Right atrium auricular region (tissue), 2 donors: ENCODE data around the gene RPL29. TPM values are rescaled to one million over a fixed set of nuclear protein-coding genes. Genes with fewer than 3 reads are reported as not detected.
A peak's percentile ranks its signal among the peaks of the same experiment; 100 is the strongest.

Source experiments
- DNase-seq: peaks from one replicate; pipeline ENCODE4 v3.0.0-alpha.2; 2019; ENCODE audit warnings: low spot score
- H3K27ac ChIP-seq, 2 donors: fragments of 200-600 bp; sonication (generic); 1 replicate in 1 of 2; 2 replicates in 1 of 2; pipeline ENCODE4 v1.5.1; 2016 to 2019
- H3K27me3 ChIP-seq, 2 donors: fragments of 200-600 bp; sonication (generic); one replicate each; pipeline versions ENCODE4 v1.5.1 to v1.6.0; 2017 to 2019
- H3K36me3 ChIP-seq: fragments of 200-600 bp; sonication (generic); one replicate; pipeline ENCODE4 v1.5.1; 2016
- H3K4me1 ChIP-seq, 2 donors: fragments of 200-600 bp; sonication (generic); one replicate each; pipeline versions ENCODE4 v1.5.1 to v1.6.0; 2017 to 2019
- H3K4me3 ChIP-seq, 2 donors: fragments of 200-600 bp; sonication (generic); 1 replicate in 1 of 2; 2 replicates in 1 of 2; pipeline ENCODE4 v1.5.1; 2017 to 2019; ENCODE audit warnings: mild to moderate bottlenecking in 1 of 2, moderate library complexity in 1 of 2
- H3K9me3 ChIP-seq, 2 donors: fragments of 200-600 bp; sonication (generic); one replicate each; pipeline ENCODE4 v1.5.1; 2019
- total RNA-seq, 2 donors: library from RNA; depleted of rRNA; stranded (reverse); fragments of >200 nt; gene quantifications; one replicate each; pipeline ENCODE4 v1.1.0, GENCODE V29; 2016
- TF ChIP-seq, protein P1 (sequence below), 2 donors: fragments of 200-600 bp; sonication (generic); IDR thresholded peaks; one replicate each; pipeline ENCODE4 v1.5.1; 2019; ENCODE audit warnings: antibody characterized with exemption in 2 of 2

RPL29 gene
- total RNA-seq, 2 donors from 2014 or later = 658 to 1,017 TPM

DNA sequence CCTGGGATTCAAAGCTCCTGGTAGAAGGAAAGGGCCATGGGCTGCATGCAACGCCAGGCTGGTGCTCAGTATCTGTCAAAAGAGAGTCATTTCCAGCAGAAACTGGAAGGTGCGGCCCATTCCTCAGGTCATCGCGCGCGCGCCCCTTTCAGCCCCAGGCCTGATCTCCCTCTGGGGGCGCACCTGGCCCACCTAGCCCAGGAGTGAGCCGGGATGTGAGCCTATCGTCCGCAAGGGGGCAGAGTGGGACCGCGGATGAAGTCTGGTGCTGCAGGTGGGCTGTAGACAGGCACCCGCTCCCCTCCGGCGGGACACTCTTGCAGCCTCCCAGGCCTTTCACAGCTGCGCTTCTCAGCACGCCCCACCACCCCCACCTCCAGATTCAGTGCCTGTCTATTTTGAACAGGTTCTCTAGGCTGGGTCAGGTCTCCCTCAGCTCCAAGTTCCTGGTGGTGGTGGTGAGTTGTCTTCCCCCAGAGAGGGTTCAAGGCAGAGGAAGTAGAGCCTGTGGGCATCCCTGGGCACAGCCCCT, 5.8 kb upstream of the RPL29 start:
- Histone ChIP-seq H3K27me3 (no peaks in the 10 kb centered on the region), H3K9me3 (no peaks in the 10 kb centered on the region), H3K4me3 (no peak overlapping the region), H3K4me1 (peaks cover 0 to 35% of the 10 kb centered on the region in 2 donors), H3K27ac (no peak overlapping the region), H3K36me3 (no peaks in the 10 kb centered on the region)
- TF ChIP-seq, protein P1, sequence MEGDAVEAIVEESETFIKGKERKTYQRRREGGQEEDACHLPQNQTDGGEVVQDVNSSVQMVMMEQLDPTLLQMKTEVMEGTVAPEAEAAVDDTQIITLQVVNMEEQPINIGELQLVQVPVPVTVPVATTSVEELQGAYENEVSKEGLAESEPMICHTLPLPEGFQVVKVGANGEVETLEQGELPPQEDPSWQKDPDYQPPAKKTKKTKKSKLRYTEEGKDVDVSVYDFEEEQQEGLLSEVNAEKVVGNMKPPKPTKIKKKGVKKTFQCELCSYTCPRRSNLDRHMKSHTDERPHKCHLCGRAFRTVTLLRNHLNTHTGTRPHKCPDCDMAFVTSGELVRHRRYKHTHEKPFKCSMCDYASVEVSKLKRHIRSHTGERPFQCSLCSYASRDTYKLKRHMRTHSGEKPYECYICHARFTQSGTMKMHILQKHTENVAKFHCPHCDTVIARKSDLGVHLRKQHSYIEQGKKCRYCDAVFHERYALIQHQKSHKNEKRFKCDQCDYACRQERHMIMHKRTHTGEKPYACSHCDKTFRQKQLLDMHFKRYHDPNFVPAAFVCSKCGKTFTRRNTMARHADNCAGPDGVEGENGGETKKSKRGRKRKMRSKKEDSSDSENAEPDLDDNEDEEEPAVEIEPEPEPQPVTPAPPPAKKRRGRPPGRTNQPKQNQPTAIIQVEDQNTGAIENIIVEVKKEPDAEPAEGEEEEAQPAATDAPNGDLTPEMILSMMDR (IDR thresholded peaks at IDR 0.05) = peak; percentile 85 to 95
- peak; percentile 81 for DNase-seq

DNA sequence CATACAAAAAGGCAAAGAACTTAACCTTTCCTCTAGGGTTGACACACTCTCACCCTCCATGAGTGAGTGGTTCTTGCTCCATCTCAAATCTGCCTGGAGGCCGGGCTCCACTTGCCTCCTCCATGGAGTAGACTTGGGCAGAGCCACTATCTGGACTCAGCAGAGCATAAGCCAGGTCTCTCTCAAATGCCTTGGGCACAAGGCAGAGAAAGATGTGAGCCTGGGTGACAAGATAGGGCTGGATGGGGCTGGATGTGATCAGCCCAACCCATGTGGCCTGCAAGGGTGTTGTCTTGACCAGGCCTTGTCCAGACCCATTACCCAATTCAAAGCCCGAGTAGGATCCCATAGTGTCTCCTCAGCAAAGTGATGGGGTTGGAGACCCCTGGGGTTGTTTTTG, 4.2 kb upstream of the RPL29 start:
- no peak overlapping the region for H3K4me3 ChIP-seq
- TF ChIP-seq, protein P1 (IDR thresholded peaks at IDR 0.05) = no peak
- no peaks in the 10 kb centered on the region for H3K9me3 ChIP-seq
- DNase-seq = no peak
- H3K27ac ChIP-seq = no peak overlapping the region
- peaks cover 0 to 25% of the 10 kb centered on the region in 2 donors for H3K4me1 ChIP-seq
- H3K36me3 ChIP-seq = peaks cover under 1% of the 10 kb centered on the region
- H3K27me3 ChIP-seq = no peaks in the 10 kb centered on the region

DNA sequence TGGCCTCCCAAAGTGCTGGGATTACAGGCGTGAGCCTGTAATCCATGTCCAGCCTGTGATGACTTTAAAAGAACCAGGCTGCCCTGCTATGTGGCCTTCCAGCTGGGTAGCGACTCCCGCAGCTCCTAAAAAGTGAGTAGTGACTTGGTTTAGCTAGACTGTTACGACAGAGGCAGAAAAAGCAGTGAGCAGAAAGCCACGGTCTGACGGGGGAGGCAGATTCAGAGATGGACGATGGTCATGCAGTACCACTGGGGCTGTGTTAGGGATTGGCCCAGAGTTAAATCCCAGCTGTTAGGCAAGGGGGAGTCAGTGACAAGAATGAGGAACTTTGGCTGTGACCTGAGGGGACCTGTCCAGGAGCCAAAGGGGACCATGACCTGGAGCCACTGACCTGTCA, 3.1 kb upstream of the RPL29 start:
- H3K27ac ChIP-seq = no peak overlapping the region
- TF ChIP-seq, protein P1 (IDR thresholded peaks at IDR 0.05) = no peak
- H3K4me1 ChIP-seq = peaks cover 0 to 25% of the 10 kb centered on the region in 2 donors
- DNase-seq = no peak
- H3K9me3 ChIP-seq = no peaks in the 10 kb centered on the region
- H3K36me3 ChIP-seq = peaks cover 11% of the 10 kb centered on the region
- no peaks in the 10 kb centered on the region for H3K27me3 ChIP-seq
- no peak overlapping the region for H3K4me3 ChIP-seq

DNA sequence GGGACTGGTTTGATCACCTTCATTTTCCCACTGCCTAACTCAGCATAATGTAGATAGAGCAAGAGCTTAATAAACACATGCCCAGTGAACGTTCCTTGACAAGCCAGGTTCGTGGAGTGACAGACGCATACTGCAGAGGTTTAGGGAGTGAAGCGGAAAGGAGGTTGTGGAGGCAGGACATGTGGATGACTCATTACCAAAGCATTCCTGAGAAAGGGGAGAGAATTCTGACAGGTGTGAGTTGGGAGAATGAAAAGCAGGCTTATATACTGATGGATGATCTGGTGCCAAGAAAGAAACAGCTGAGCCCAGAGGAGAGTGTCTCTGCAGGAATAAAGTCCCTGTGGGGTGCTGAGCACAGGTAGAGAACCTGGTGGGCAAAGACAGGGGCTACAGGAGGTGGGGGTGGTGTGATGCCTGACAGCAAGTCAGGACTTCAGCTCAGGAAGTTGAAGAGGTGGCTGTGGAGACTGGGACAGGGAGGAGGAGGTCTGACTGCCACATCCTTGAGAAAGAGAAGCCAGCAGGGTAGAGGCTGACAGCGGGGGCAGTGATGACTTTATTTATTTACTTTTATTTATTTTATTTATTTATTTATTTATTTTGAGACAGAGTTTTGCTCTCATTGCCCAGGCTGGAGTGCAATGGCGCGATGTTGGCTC, 2.4 kb upstream of the RPL29 start:
- no peaks in the 10 kb centered on the region for H3K27me3 ChIP-seq
- H3K4me1 ChIP-seq = peaks cover 0 to 25% of the 10 kb centered on the region in 2 donors
- H3K4me3 ChIP-seq = no peak overlapping the region
- no peak for DNase-seq
- H3K36me3 ChIP-seq = peaks cover 18% of the 10 kb centered on the region
- no peak overlapping the region for H3K27ac ChIP-seq
- H3K9me3 ChIP-seq = no peaks in the 10 kb centered on the region
- TF ChIP-seq, protein P1 (IDR thresholded peaks at IDR 0.05) = no peak

DNA sequence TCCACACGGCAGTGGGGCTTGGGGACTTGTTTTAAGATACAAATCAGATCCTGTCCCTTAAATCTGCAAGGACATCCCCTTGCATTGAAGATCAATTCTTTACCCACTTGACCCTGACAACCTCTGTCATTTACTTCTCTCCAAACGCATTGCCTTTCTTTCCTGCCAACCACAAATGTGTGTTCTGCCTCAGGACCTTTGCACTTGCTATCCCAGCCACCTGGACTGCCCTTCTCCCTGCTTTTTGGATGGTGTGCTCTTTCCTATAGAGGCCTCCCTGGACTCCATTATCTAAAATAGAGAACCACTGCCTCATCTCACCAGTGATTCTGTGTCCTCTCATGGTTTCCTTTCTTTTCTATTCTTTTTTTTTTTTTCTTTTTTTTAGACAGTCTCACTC, 1.5 kb upstream of the RPL29 start:
- Histone ChIP-seq H3K4me3 (no peak overlapping the region), H3K36me3 (peaks cover 25% of the 10 kb centered on the region), H3K27ac (no peak overlapping the region), H3K27me3 (no peaks in the 10 kb centered on the region), H3K9me3 (no peaks in the 10 kb centered on the region), H3K4me1 (peaks cover 0 to 25% of the 10 kb centered on the region in 2 donors)
- no peak for DNase-seq
- TF ChIP-seq, protein P1 (IDR thresholded peaks at IDR 0.05) = no peak
